HEK293T (cell line): Measurements from ENCODE around the gene AFF1.

Source experiments
- CTCF ChIA-PET: fragments of 350-600 bp; formaldehyde crosslinking; extraction: SDS; loops from one replicate; lab custom pipeline; 2021; ENCODE audit warnings: antibody characterized with exemption, inconsistent platforms; lab: Yijun Ruan, JAX
- POLR2A ChIA-PET: fragments of 350-600 bp; formaldehyde crosslinking; extraction: SDS; loops from one replicate; lab custom pipeline; 2020; ENCODE audit warnings: antibody characterized with exemption, inconsistent platforms; lab: Yijun Ruan, JAX
- DNase-seq: peaks from one replicate; pipeline ENCODE4 v3.0.0; 2012; ENCODE audit warnings: mixed read lengths; ENCODE audit errors: extremely low spot score
- ARNT ChIP-seq: fragments of 450-650 bp; IDR thresholded peaks from 2 replicates; pipeline ENCODE4 v1.6.1; 2017; ENCODE audit warnings: mild to moderate bottlenecking
- BHLHE40 ChIP-seq: fragments of 450-650 bp; IDR thresholded peaks from 2 replicates; pipeline ENCODE4 v1.6.1; 2016; ENCODE audit warnings: mild to moderate bottlenecking, moderate library complexity, borderline replicate concordance
- CTBP1 ChIP-seq: fragments of 450-650 bp; IDR thresholded peaks from 2 replicates; pipeline ENCODE4 v1.6.1; 2016; ENCODE audit warnings: borderline replicate concordance
- ELF4 ChIP-seq: fragments of 450-650 bp; IDR thresholded peaks from 2 replicates; pipeline ENCODE4 v1.6.1; 2017; ENCODE audit warnings: antibody characterized with exemption
- FOXA1 ChIP-seq: fragments of 450-650 bp; IDR thresholded peaks from 2 replicates; pipeline ENCODE4 v1.6.1; 2016; ENCODE audit warnings: mild to moderate bottlenecking
- FOXK2 ChIP-seq: fragments of 450-650 bp; IDR thresholded peaks from 2 replicates; pipeline ENCODE4 v1.6.1; 2016; ENCODE audit warnings: mild to moderate bottlenecking
- FOXM1 ChIP-seq: fragments of 450-650 bp; IDR thresholded peaks from 2 replicates; pipeline ENCODE4 v1.6.1; 2017; ENCODE audit warnings: mild to moderate bottlenecking, borderline replicate concordance
- HDGF ChIP-seq: fragments of 450-650 bp; IDR thresholded peaks from 2 replicates; pipeline ENCODE4 v1.6.1; 2017; ENCODE audit warnings: antibody characterized with exemption, borderline replicate concordance
- L3MBTL2 ChIP-seq: fragments of 450-650 bp; conservative IDR thresholded peaks from 2 replicates; pipeline ENCODE4 v1.6.1; 2016; ENCODE audit warnings: mild to moderate bottlenecking
- LEF1 ChIP-seq: fragments of 450-650 bp; IDR thresholded peaks from 2 replicates; pipeline ENCODE4 v1.6.1; 2017; ENCODE audit warnings: mild to moderate bottlenecking, borderline replicate concordance
- NFRKB ChIP-seq: fragments of 450-650 bp; IDR thresholded peaks from 2 replicates; pipeline ENCODE4 v1.6.1; 2016; ENCODE audit warnings: mild to moderate bottlenecking, moderate library complexity
- PKNOX1 ChIP-seq: fragments of 450-650 bp; IDR thresholded peaks from 2 replicates; pipeline ENCODE4 v1.6.1; 2016
- SP1 ChIP-seq: fragments of 450-650 bp; IDR thresholded peaks from 2 replicates; pipeline ENCODE4 v1.6.1; 2017
- SUZ12 ChIP-seq: fragments of 450-650 bp; IDR thresholded peaks from 2 replicates; pipeline ENCODE4 v1.6.1; 2016; ENCODE audit warnings: mild to moderate bottlenecking
- TARDBP ChIP-seq: fragments of 450-650 bp; IDR thresholded peaks from 2 replicates; pipeline ENCODE4 v1.6.1; 2016
- ZNF384 ChIP-seq: fragments of 450-650 bp; IDR thresholded peaks from 2 replicates; pipeline ENCODE4 v1.6.1; 2016

Gene AFF1

GRCh38 chr4:87093443-87094123 lies 158.8 kb downstream of the AFF1 start:
- DNase-seq, result peak; percentile 65
- POLR2A ChIA-PET, result interaction anchor here (0.7 to 1.3 kb wide), 3 partner anchors 87 to 172 kb away, joined by 3 to 4 read pairs (median 3); partner anchors contain the start of gene AFF1
- CTCF ChIA-PET, result interaction anchor here (0.6 to 3.4 kb wide), 7 partner anchors 18 to 344 kb away, joined by 3 to 31 read pairs (median 4); no protein-coding TSS in a partner anchor
- no peak for TF ChIP-seq NFRKB
- TF ChIP-seq FOXM1, result no peak
- TF ChIP-seq SUZ12, result no peak
- no peak for TF ChIP-seq ELF4
- TF ChIP-seq HDGF, result no peak
- TF ChIP-seq CTBP1, result no peak
- no peak for TF ChIP-seq TARDBP
- no peak for TF ChIP-seq ARNT
- no peak for TF ChIP-seq ZNF384
- TF ChIP-seq FOXK2, result no peak
- no peak for TF ChIP-seq BHLHE40

GRCh38 chr4:87097075-87097474 lies 162.3 kb downstream of the AFF1 start:
- ChIA-PET CTCF (interaction anchor here (2.1 kb wide), 1 partner anchor 175 kb away, joined by 10 read pairs; no protein-coding TSS in a partner anchor), POLR2A (no interaction called here)
- TF ChIP-seq FOXK2 (no peak), TARDBP (no peak), PKNOX1 (no peak), NFRKB (no peak), ARNT (no peak), L3MBTL2 (no peak), SUZ12 (no peak), ZNF384 (no peak), CTBP1 (no peak), ELF4 (no peak), BHLHE40 (no peak), FOXM1 (no peak), LEF1 (no peak), FOXA1 (no peak), HDGF (no peak), SP1 (no peak)
- DNase-seq, result no peak

- no peak for DNase-seq
- ChIA-PET POLR2A (no interaction called here), CTCF (no interaction called here)
- TF ChIP-seq HDGF, result no peak
- TF ChIP-seq FOXA1, result no peak
- TF ChIP-seq SP1, result no peak
- no peak for TF ChIP-seq PKNOX1
These were observed 165.4 kb downstream of the AFF1 start for GRCh38 chr4:87100168-87100567.

GRCh38 chr4:87101543-87102199 lies 166.9 kb downstream of the AFF1 start:
- CTCF ChIA-PET, result no interaction called here
- TF ChIP-seq BHLHE40 (no peak), FOXA1 (no peak), SP1 (no peak), FOXK2 (no peak)
- no peak for DNase-seq
- POLR2A ChIA-PET, result no interaction called here

GRCh38 chr4:87103086-87103485 lies 168.3 kb downstream of the AFF1 start:
- ChIA-PET CTCF (no interaction called here), POLR2A (no interaction called here)
- DNase-seq, result no peak
- TF ChIP-seq CTBP1 (no peak), ZNF384 (no peak), NFRKB (no peak)

- ChIA-PET POLR2A (no interaction called here), CTCF (no interaction called here)
- TF ChIP-seq L3MBTL2, result no peak
- no peak for TF ChIP-seq FOXM1
- TF ChIP-seq HDGF, result no peak
- TF ChIP-seq ELF4, result no peak
- no peak for TF ChIP-seq FOXK2
- TF ChIP-seq BHLHE40, result no peak
- no peak for TF ChIP-seq PKNOX1
- no peak for TF ChIP-seq LEF1
- TF ChIP-seq SUZ12, result no peak
- TF ChIP-seq CTBP1, result no peak
- no peak for TF ChIP-seq NFRKB
- no peak for TF ChIP-seq FOXA1
- no peak for TF ChIP-seq ZNF384
- no peak for TF ChIP-seq ARNT
- TF ChIP-seq SP1, result no peak
- DNase-seq, result no peak
These were observed 168.9 kb downstream of the AFF1 start for GRCh38 chr4:87103691-87104187.
